ENCODE measurements around the gene LFNG. TPM values are rescaled to one million over a fixed set of nuclear protein-coding genes. Genes with fewer than 3 reads are reported as not detected.

LFNG gene
- total RNA-seq, 2 donors from 2014 or later: 16.0 to 47.2 TPM

- Mint-ChIP-seq H3K4me1 (peaks cover 36% of the 10 kb centered on the region), H3K27me3 (ENCODE audit: insufficient read depth) (peaks cover 31% of the 10 kb centered on the region), H3K27ac (no peak overlapping the region), H3K4me3 (peak overlapping the region; percentile 82), H3K9me3 (no peaks in the 10 kb centered on the region), H3K36me3 (ENCODE audit: low read depth) (peaks cover 4% of the 10 kb centered on the region)
- no peaks in the 10 kb centered on the region for H3K36me3 ChIP-seq (ENCODE audit: control insufficient read depth, insufficient read depth, low read length)
- 46 to 74% methylated on average over 16 to 17 of the region's 17 CpGs for WGBS, 2 experiments (ENCODE audit: insufficient coverage in 1 of 2, insufficient read length in 1 of 2)
- H3K4me3 ChIP-seq (ENCODE audit: low read length): no peak overlapping the region
- TF ChIP-seq, protein P1, sequence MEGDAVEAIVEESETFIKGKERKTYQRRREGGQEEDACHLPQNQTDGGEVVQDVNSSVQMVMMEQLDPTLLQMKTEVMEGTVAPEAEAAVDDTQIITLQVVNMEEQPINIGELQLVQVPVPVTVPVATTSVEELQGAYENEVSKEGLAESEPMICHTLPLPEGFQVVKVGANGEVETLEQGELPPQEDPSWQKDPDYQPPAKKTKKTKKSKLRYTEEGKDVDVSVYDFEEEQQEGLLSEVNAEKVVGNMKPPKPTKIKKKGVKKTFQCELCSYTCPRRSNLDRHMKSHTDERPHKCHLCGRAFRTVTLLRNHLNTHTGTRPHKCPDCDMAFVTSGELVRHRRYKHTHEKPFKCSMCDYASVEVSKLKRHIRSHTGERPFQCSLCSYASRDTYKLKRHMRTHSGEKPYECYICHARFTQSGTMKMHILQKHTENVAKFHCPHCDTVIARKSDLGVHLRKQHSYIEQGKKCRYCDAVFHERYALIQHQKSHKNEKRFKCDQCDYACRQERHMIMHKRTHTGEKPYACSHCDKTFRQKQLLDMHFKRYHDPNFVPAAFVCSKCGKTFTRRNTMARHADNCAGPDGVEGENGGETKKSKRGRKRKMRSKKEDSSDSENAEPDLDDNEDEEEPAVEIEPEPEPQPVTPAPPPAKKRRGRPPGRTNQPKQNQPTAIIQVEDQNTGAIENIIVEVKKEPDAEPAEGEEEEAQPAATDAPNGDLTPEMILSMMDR (conservative IDR thresholded peaks at IDR 0.05): peak; percentile 27
- H3K9me3 ChIP-seq (ENCODE audit: control insufficient read depth, low read length): no peaks in the 10 kb centered on the region
- H3K4me1 ChIP-seq (ENCODE audit: control insufficient read depth, insufficient read depth, low read length): peaks cover 7% of the 10 kb centered on the region
- peak overlapping the region; percentile 38 for H3K27ac ChIP-seq (ENCODE audit: low read depth, low read length)
- H3K9ac ChIP-seq (ENCODE audit: extremely low read depth, low read length, poor library complexity, severe bottlenecking): no peak overlapping the region
- peaks cover 34% of the 10 kb centered on the region for H3K27me3 ChIP-seq (ENCODE audit: control insufficient read depth, insufficient read depth, low read length, poor library complexity, severe bottlenecking)
- DNase-seq: peak; percentile 58
These were observed 2.5 kb downstream of the LFNG start for GRCh38 chr7:2521952-2522591.

- Mint-ChIP-seq H3K27me3 (ENCODE audit: insufficient read depth) (peaks cover 24% of the 10 kb centered on the region), H3K27ac (peak overlapping the region; percentile 79), H3K4me1 (peaks cover 38% of the 10 kb centered on the region), H3K36me3 (ENCODE audit: low read depth) (peaks cover 6% of the 10 kb centered on the region), H3K9me3 (no peaks in the 10 kb centered on the region), H3K4me3 (peak overlapping the region; percentile 82)
- Histone ChIP-seq H3K4me3 (ENCODE audit: low read length) (no peak overlapping the region), H3K27ac (ENCODE audit: low read depth, low read length) (peak overlapping the region; percentile 98), H3K9ac (ENCODE audit: extremely low read depth, low read length, poor library complexity, severe bottlenecking) (no peak overlapping the region), H3K9me3 (ENCODE audit: control insufficient read depth, low read length) (no peaks in the 10 kb centered on the region), H3K27me3 (ENCODE audit: control insufficient read depth, insufficient read depth, low read length, poor library complexity, severe bottlenecking) (peaks cover 29% of the 10 kb centered on the region), H3K36me3 (ENCODE audit: control insufficient read depth, insufficient read depth, low read length) (no peaks in the 10 kb centered on the region), H3K4me1 (ENCODE audit: control insufficient read depth, insufficient read depth, low read length) (peaks cover 12% of the 10 kb centered on the region)
- TF ChIP-seq, protein P1 (conservative IDR thresholded peaks at IDR 0.05): no peak
- DNase-seq: peak; percentile 77
- WGBS, 2 experiments (ENCODE audit: insufficient coverage in 1 of 2, insufficient read length in 1 of 2): 55 to 71% methylated on average over 14 to 19 of the region's 19 CpGs
These were observed 3.3 kb downstream of the LFNG start for GRCh38 chr7:2522780-2523433.

DNA sequence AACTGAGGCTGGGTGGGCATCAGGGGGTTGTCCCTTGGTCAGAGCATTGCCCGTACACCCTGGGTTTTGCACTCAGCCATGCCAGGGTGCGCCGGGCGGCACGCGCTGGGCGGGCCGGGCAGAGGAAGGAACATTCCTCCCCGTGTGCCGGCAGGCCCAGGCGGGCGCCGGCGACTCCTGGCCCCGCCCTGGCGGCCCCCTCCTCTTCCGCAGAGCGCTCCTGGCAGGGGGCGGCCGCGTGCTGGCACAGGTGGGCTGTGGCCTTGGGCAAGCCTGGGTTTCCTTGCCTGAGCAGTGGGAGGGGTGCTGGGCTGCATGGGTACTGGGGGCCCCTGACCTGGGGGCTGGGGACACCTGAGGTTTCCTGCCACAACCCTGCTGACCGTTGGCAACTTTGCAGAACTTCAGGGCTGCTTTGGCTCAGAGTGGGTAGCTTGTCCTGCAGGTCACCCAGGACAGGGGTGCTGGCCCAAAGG, 3.9 kb downstream of the LFNG start:
- H3K27ac ChIP-seq (ENCODE audit: low read depth, low read length): peak overlapping the region; percentile 98
- no peaks in the 10 kb centered on the region for H3K9me3 Mint-ChIP-seq

More for the DNA sequence above, 3.9 kb downstream of the LFNG start:
- H3K9me3 ChIP-seq (ENCODE audit: control insufficient read depth, low read length): no peaks in the 10 kb centered on the region
- no peaks in the 10 kb centered on the region for H3K36me3 ChIP-seq (ENCODE audit: control insufficient read depth, insufficient read depth, low read length)
- Mint-ChIP-seq H3K27ac (peak overlapping the region; percentile 79), H3K4me1 (peaks cover 38% of the 10 kb centered on the region), H3K36me3 (ENCODE audit: low read depth) (peaks cover 10% of the 10 kb centered on the region), H3K27me3 (ENCODE audit: insufficient read depth) (peaks cover 18% of the 10 kb centered on the region), H3K4me3 (peak overlapping the region; percentile 82)
- no peak overlapping the region for H3K4me3 ChIP-seq (ENCODE audit: low read length)
- H3K9ac ChIP-seq (ENCODE audit: extremely low read depth, low read length, poor library complexity, severe bottlenecking): no peak overlapping the region
- peak; percentile 82 for DNase-seq
- peaks cover 23% of the 10 kb centered on the region for H3K27me3 ChIP-seq (ENCODE audit: control insufficient read depth, insufficient read depth, low read length, poor library complexity, severe bottlenecking)
- peaks cover 17% of the 10 kb centered on the region for H3K4me1 ChIP-seq (ENCODE audit: control insufficient read depth, insufficient read depth, low read length)
- TF ChIP-seq, protein P1 (conservative IDR thresholded peaks at IDR 0.05): no peak
- whole genome bisulfite sequencing, 2 experiments (ENCODE audit: insufficient coverage in 1 of 2, insufficient read length in 1 of 2): 21 to 46% methylated on average over 14 to 22 of the region's 22 CpGs

Data from endodermal cell (in vitro differentiated cells).